DMS53 (cell line): ENCODE measurements around the gene SAMD13.

Experiments used
- DNase-seq: peaks from one replicate; lab custom pipeline; 2025; lab: John Stamatoyannopoulos, UW

The SAMD13 gene, protein sequence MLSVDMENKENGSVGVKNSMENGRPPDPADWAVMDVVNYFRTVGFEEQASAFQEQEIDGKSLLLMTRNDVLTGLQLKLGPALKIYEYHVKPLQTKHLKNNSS

DNA sequence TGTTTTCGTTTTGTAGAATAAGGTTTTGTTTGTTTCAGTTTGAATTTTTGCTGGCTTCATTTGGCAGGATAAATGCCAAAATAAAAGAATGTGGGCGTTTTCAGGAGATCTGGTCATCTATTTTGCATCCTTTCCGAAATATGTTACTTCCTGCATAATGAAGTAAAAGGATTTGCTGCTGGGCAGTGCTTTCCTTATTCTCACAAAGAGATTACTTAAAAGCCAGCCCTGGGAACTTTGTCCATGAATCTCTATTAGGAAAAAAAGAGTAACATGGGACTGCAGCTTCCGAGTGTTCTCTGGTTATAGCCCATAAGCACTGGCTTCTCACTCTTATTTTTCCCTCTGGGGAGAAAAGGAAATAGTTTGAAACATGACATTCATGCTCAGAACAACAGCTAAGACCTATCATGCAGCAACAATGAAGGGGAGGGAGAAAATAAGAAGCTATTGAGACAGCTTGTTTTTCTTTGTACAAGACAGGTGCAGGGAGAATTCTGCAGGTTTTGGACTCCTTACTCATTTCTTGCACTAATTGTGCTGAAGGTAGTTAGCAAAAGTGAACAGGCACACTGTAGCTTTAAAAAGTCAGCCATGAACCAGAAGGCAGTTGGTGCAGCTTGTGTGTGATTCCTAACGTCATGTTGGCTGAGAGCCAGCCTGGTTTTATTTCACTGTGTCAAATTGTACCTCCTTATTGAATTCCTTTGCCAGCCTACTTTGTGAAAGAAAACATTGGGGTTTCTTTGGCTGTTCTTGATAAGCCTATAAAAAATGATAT lies at the start of gene SAMD13:
Gene SAMD13, plus strand, starts transcription at position 705 of the 781 bp plus-strand sequence. CDS start 1,527 bp downstream, outside the sequence.
- DNase-seq: peak; percentile 51

DNA sequence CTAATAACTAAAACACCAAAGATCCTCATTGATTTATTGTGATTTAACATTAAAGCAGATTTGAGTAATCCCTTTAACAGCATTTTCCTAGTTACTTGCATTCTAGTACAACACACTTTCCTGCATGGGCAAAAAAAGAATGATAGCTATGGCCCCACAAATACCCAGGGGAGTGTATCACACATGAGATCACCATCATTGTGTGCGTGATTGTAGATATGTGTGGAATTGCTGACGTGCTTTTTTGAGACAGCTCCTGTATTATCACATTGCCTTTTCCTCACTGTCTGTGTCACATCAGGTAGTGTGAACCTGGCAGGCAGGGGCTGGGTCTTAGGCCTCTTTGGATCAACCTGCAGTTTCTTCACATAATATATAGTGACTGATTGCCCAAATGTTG lies 48.5 kb upstream of the SAMD13 start:
- no peak for DNase-seq

DNA sequence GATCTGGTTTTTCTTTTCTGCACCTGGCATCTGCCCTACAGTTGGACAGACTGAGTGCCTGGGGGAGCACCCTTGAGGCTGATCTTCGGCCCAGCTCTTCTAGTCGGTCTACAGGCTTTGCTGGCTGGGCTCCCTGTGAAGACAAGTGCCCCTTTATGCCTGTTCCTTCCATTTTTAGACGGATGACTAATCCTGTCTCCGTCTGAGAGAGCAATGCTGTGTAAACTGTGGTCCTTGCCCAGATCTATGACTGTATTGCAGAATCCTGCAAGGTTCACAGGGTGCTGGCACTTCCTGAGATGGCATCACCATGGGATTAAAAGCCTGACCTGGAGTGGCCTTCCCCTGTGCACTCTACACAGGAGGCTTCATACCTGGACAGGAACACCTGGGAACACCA lies 47.6 kb upstream of the SAMD13 start:
- peak; percentile 95 for DNase-seq

DNA sequence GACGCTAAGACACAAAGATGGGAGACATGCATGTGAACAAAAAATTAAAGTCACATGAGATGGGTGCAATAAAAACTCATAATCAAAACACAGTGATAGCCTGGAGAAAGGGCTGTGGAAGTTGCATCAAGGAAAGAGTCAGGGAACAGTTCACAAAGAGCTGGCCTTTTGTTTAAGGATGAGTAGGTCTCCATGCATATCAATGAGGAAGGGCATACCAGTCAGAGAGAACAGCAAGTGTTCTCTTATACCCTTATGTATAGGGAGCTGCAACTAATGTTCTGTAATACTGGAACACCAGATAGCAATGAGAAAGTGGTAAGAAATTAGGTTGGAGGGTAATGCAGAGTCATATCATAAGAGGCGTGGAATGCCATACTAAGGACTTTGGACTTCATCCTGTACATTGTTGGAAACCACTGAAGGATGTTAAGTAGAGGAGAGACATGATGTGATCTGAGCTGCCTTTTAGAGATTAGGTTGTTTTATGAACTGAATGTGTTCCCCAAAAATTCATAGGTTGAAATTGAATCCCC lies 46.7 kb upstream of the SAMD13 start:
- DNase-seq: no peak

DNA sequence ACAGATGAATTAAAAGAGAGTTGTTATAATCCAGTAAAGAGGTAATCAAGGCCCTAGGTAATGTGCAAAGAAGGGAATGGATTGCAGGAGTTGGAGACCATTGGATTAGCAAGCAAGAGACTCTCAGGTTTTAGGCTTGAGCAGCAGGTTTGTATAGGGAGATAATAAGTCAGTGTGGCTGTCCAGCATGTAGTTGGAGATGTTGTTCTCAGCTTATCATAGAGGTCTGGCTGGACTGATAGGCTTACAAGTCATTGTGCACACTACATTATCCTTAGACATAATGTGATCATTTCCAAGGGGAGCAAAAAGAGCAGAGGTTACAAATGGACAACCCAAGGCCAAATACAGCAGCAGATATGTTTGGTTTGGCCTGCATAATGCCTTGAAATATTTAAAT lies 45.9 kb upstream of the SAMD13 start:
- no peak for DNase-seq

DNA sequence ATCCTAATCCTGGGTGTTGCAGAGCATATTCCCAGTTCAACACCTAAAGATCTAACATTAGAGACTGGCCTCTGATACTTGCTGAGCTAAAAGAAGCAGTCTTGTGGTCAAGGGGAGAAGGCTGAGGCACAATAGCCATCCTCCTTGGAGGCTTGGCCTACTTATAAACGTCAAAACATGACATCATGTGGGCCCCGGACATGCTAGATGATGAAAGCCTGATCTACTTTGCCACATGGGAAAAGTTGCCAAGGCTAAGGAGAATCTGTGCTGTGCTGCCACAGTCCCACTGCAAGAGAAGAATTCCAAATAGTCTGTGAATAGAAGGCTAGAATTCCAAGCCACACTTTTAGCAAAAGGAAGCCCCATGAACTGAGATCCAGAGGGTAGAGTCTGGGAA lies 43.9 kb upstream of the SAMD13 start:
- no peak for DNase-seq

DNA sequence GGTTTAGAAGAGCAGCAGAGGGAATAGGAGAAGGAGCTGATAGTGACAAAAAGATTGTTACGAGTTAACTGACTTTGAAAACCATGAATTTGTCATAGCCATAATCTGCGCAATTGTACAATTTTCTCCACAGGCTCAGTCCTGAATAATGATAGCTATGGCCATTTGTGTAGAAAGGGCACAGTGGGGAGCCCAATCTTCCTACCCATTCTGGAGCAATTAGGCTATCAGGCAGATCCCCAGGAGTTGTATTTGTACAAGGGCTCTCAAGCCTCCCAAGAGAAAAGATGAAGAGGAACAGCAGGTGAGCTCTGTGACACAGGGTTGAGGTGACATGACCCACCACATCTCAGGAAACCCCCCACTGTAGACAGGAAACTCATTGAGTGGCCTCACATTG lies 42.1 kb upstream of the SAMD13 start:
- no peak for DNase-seq

DNA sequence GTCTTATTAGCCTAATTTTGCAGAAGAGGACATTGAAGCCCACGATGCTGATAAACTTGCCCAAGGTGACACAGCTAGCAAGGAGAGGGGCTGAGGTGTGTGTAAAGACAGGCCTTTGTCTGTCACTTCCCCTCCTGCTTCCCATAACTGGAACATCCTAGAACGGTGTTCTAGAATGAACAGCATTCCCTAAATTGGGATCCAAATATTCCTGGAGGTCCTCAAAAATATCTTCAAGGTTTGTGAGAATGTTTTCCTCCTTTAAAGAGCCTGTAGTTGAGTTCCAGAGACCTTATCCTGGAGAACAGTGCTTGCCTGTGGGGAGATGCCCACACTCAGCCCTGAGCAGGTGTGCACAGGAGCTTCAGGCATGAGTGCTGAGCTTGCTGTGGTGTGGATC lies 41.5 kb upstream of the SAMD13 start:
- DNase-seq: no peak

DNA sequence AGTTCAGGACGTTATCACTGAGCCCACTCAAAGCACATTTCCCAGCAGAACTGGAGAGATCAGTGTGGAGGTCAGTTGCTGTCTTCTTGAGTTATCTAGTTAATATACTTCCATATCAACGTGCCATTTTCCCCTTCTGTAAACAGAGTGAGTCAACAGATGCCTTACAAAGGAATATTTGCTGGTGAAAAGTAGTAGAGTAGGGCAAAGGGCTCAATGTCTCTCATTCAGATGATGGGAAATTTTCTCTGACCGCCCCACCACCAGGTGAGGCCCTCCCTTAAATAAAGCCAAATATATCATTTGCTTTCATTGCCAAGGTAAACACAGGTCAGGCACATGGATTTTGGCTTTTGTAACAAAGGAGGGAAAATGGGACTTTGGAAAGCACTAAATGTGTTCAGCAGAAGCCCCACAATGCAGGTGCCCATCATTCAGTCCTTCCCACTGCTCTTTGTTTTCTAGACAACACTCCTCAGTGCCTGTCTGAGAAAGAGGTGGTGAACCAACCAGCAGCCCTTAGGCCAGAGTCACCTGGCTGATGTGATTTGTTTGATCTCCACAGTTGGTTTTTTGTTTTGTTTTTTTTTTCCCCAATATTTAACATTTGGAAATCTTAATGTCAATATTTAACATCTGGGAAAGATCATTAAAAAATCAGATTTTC lies 40.5 kb upstream of the SAMD13 start:
- DNase-seq: peak; percentile 75

DNA sequence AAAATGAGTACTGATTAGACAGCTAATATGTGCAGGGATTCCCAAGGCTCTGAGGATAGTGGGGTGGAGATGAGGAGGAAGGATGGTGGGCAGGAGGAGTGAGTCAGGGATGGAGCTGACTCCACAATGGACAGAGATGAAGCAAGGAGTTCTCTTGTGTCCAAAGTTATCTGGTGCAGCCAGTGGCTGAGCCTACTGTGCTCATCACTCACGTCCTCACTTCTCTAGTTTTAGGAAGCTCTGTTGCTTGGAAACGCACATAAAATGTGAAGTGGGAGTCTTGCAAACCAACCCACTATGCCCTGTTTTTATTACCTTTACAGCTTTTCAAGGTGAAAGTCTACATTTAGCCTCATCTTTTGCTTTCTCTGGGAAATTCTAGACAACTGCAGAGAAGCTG lies 36.5 kb upstream of the SAMD13 start:
- DNase-seq: no peak

DNA sequence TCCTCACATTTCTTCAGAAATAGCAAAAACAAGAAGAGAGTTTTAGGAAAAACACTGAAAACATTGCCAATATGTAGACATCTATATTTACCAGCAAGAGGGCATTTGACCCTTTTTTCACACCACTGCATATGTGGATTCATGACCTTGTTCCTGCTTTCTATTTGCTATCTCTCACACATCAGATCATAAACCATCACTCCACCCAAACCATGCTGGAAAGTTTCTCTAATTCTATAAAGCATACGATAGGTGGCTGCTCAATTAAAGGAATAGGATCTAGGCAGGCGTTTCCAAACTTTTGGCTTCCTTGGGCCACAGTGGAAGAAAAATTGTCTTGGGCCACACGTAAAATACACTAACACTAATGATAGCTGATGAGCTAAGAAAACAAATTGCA lies 35.6 kb upstream of the SAMD13 start:
- no peak for DNase-seq

DNA sequence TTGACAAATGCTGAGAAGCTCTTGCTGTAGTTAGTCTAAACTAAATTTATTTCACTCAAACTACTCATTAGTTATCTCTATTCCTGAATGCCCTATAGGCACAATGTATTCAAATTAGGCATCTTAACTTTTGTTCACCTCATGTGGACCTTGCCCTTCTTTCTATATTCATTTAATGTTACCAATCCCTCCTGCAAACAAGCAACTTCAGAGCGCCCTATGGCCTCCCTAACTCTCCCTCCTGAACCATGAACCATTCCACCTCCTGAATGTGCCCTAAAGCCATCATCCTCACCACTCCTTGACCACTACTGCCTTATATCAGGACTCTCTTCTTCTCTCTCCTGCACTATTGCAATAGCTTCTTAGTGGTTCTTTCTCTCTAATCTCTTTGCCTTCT lies 34.8 kb upstream of the SAMD13 start:
- no peak for DNase-seq

DNA sequence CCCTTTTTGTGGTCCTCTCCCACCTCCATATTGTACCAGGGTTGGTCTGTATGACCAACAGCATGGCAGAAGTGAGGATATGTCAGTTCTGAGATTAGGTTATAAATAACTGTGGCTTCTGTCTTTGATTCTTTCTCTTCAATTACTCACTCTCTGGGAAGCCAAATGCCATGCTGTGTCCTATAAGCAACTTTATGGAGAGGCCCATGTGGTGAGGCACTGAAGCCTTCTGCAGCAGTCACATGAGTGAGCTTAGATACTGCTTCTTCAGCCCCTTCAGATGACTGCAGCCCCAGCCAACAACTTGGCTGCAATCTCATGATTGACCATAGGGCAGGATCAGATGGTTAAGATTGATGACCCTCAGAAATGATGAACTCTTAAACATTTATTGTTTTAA lies 34.0 kb upstream of the SAMD13 start:
- DNase-seq: no peak

DNA sequence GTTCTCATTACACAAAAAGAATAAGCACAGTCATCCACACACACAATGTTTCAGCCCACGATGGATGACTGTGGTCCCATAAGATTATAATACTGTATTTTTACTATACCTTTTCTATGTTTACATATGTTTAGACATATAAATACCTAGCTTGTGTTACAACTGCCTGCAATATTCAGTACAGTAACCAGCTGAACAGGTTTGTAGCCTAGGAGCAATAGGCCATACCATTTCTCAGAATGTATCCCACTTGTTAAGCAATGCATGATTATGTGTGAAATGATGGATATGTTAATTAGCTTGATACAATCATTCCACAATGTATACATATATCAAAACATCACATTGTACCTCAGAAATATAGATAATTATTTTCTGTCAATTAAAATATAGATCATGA lies 33.2 kb upstream of the SAMD13 start:
- DNase-seq: peak; percentile 34

DNA sequence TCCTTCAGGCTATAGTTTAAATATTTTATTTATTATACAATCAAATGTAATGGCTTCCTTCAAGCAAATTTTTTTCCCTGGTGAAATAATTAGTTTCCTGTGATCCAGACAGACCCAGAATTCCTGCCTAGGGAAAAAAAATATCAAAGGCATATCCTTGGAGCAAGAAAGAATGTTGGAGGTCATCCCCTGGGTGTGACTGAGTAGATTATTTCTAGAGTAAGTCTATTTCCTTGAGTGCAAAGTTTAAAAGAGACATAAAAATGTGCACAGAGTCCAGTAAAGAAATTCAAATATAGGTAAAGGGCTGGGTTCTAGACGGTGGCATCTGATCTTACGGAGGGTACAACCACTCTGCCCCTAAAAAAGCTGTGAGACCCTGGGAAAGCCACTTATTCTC lies 32.2 kb upstream of the SAMD13 start:
- DNase-seq: no peak

DNA sequence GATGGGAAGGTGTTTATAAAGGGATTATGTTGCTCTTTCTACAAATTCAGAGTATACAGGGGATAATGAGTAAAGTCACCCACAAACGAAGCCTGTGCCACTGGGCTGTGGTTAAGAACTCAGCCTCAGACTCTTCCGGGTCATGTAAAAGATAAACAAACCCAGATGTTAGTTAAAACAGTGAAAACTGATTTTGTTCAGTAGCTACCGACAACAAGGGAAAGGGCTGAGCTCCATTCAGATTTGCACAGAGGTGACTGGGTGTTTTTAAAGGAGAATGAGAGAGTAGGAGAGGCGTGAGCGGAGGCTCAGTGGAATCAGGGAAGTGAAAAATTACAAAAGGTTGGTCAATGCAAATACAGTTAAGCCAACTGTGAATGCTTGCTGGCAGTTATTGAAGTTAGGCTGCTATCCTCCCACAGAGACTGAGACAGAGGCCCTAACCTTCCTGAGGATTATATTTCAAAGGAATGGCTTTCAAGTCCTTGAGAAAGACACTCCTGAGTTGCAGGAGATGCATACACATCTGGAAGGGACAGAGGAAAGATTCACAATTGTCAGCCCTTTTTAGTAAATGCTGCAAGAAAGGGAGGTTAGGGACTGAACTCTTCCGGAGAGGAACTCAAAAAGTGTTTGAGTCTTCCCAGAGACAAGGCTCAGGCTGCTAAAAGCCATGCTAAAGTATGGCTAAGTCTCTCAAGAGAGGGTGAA lies 29.9 kb upstream of the SAMD13 start:
- DNase-seq: peak; percentile 77

DNA sequence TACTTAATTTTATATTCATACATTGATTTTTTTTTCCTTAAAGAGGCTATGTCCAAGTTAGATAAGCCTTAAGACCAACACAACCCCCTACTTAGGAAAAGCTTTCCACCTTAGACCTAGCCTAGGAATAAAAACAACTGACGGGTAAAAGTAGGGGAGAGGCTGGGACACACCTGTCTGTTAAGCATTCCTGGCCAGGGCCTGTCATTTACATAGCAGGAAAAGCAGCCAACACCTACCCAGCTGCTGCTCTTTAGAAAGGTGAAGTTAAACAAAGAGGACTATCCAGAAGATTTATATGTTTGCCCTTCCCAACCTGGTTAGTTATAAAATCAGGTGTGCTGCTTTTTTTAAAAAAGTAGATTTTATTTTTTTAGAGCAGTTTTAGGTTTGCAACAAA lies 29.1 kb upstream of the SAMD13 start:
- DNase-seq: peak; percentile 80

DNA sequence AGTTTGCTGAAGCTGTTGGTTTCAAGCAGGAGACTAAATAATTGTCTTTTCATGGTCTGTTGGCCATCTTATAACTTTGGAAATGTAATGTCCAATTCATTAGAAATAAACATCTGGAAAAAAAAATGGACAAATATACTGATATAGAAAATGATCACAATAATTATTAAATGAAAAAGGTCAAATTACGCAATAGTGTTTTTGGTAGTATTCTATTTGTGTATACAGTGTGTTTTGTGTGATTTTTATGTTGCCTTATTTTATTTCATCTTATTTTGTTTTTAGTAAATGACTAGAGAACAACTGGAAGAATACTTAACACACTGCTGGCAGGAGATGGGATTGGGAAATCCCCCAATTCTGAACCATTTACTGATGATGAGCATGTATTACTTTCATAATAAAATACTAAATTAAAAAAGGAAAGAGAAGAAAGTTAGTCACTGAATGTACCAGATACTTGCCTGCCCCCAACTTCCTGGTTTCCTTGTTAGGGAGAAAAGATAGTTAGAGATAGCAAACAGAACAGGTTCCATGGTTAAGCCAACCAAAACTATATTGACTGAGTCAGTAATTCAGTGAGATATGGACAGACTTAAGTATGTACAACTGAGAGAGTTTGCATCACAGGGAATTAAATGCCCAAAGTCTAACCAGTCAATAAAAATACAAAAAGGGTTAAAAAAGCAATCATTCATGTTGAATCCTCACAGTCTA lies 24.0 kb upstream of the SAMD13 start:
- DNase-seq: no peak

DNA sequence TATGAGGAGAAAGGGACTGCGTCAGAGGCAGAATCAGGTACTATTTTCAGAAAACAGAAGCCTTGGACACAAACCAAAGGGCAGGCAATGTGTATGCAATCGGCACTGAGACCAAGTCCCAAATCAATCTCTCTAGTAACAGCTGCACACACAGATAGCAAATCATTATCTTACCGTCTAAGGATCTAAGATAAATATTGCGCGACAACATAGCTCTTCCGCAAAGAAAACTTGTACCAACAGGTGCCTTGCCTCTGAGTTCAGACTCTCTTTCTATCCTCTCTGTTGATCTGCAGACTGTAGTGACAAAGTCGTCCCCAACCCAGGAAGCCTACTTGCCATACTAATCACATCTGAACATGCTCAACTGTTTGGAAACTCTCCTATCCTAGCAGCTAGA lies 22.6 kb upstream of the SAMD13 start:
- DNase-seq: peak; percentile 29

DNA sequence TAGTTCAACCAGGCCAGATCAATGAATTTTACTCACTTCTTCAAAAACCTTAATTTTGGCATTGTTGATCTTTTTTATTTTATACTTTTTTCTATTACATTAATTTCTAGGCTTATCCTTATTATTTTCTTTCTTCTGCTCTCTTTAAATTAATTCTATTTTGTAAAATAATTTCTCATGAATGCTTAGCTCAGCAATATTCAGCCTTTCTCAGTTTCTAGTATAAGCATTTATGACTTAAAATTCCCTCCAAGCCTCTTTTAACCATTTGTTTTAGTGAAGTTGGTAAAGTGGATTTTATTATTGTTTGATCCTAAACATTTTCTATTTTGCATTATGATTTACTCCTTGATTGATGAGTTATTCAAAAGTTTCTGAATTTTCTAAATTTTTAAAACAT lies 20.6 kb upstream of the SAMD13 start:
- no peak for DNase-seq

DNA sequence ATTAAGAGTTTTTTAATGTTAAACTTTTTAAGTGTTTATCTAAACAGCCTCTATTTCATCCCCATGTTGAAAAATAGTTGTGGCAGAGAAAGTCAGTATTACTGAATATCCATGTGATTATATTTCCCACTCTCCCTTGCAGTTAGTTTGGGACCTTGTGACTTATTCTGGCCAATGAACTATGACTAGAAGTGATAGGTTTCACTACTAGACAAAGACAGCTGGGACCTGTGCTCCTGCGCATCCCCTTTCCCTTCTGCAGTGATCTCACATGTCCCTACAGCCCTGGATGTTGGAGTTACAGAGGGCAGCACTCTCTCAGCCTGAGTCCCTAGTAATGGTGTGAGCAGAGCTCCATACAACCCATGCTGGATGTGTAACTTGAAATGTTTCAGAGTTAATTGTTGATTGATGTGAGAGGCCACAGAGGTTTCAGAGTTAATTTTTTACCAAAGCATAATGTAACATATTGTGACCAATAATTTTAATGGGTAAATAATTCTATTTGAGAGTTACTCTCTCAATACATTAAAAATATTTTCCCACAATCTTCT lies 18.7 kb upstream of the SAMD13 start:
- no peak for DNase-seq

DNA sequence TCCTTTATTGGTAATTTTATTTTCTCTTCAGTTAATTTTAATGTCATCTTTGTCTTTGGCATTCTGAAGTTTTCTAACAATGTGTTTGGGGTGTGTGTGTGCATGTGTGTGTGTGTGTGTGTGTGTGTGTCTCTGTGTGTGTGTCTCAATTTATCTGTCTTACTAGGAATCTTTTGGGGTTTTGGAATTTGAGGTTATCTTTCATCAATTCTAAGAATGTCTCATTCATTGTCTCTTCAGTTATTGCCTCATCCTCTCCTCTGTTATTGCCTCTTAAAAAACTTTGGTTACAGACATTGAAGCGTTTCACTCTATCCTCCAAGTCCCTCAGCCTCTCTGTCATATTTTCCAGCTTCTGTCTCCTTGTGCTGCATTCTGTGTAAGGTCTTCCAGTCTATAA lies 18.1 kb upstream of the SAMD13 start:
- no peak for DNase-seq
